ENCODE measurements around the gene PAM. TPM values are rescaled to one million over a fixed set of nuclear protein-coding genes. Genes with fewer than 3 reads are reported as not detected.
"Not testable (repeated sequence)": the region's sequence is repeated elsewhere in the genome, so short reads cannot be mapped to it uniquely, and the experiment has no call there.

PAM gene
- polyA plus RNA-seq, 4 donors, result 165 to 248 (median 215) TPM

- no peak for DNase-seq (ENCODE audit: low read depth in 4 of 4, low spot score in 2 of 4)
Measured at GRCh38 chr5:102888483-102888882, 133.4 kb downstream of the PAM start.

- no peak for DNase-seq (ENCODE audit: low read depth in 4 of 4, low spot score in 2 of 4)
Measured at GRCh38 chr5:102889033-102889432, 133.9 kb downstream of the PAM start.

- no peak for DNase-seq (ENCODE audit: low read depth in 4 of 4, low spot score in 2 of 4)
Measured at GRCh38 chr5:102890133-102890532, 135.0 kb downstream of the PAM start.

- DNase-seq (ENCODE audit: low read depth in 4 of 4, low spot score in 2 of 4), result no peak
Measured at GRCh38 chr5:102891175-102891574, 136.1 kb downstream of the PAM start.

GRCh38 chr5:102893942-102894341 lies 138.8 kb downstream of the PAM start:
- no peak for DNase-seq (ENCODE audit: low read depth in 4 of 4, low spot score in 2 of 4)

DNA sequence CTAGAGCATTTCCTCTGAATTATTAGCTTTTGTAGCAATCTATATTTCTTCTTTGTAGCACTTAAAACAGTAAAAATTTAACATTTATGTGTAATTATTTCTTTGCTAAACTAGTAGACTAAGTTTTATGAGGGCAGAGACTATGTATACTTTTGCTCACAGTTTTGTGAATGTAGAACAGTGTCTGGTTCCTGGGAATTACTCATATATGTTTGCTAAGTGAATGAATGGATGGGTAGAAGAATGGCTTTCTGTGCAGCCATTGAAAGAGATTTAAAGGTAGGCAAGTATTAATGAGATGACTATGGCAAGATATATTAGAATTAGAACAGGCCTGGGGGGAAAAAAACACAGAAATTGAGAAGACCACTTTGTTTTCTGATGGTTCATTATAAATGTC lies 140.1 kb downstream of the PAM start:
- no peak for DNase-seq (ENCODE audit: low read depth in 4 of 4, low spot score in 2 of 4)

GRCh38 chr5:102895976-102896375 lies 140.9 kb downstream of the PAM start:
- DNase-seq (ENCODE audit: low read depth in 4 of 4, low spot score in 2 of 4), result no peak

- DNase-seq (ENCODE audit: low read depth in 4 of 4, low spot score in 2 of 4), result no peak
Measured at GRCh38 chr5:102901424-102902134, 146.5 kb downstream of the PAM start.

DNA sequence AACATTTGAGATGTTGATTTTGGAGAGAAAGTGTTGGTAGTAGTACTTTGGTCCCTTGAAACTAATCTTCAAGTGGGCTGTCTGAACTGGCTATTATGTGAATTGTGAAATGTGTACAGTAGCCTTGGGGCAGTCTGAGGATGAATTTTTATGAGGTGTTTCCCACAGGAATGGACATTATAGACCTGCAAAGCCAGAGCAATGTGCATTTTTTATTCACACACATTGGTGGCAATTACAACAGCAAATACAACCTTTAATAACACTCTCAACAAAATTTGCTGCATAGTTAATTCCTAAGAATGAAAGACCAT lies 147.0 kb downstream of the PAM start:
- no peak for DNase-seq (ENCODE audit: low read depth in 4 of 4, low spot score in 2 of 4)

DNA sequence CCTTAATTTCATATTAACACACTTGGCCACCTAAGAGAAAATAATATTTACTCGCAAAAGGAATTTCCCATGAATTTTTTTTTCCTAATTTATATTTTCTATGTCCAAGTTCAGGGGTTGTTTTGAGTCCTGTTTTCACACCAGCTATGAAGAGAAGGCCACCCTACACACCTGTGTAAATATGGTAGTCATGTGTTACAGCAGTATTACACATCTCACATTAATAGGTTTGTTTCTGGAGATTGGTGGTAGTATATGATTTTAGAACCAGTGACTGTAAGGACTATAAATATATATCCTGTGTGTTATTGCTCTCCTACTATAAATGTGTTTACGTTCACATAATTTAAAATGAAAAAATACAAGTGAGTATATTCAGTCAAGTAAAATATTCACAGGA lies 147.5 kb downstream of the PAM start:
- DNase-seq (ENCODE audit: low read depth in 4 of 4, low spot score in 2 of 4), result no peak

DNA sequence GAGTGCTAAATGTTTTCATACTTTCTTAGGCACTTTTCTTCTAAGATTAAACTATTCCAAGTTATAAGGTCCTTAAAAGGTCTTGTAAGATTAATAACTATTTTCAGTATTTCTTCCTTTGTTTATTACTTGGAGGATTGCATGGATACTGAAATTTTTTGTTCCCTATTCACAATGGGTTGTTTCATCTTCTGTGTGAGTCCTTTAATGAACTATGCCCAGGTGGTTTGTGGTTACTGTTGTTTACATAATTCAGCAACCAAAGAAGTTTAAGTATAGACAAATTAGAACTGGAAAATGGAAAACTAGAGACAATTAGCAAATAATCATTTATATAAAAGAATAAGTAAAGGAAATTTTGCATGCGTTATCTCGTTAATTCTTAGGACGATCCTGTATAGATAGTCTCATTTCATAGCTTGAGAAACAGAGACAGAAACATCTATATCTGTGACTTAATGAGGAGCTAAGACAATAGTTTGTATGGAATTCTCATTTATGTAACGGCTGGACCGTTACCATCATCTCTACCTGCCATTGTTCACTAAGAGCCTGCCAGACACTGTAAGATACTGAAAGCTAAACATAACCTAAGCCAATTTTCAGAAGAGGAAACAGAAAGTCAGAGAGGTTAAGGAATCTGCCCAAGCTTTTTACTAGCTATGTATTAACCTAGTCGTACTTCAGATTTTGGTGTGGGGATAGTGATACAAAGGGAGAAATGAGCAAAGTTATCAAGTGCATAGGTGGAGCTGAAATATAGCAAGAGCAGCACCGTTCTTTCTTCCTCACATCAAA lies 148.2 kb downstream of the PAM start:
- no peak for DNase-seq (ENCODE audit: low read depth in 4 of 4, low spot score in 2 of 4)

GRCh38 chr5:102905056-102905455 lies 150.0 kb downstream of the PAM start:
- no peak for DNase-seq (ENCODE audit: low read depth in 4 of 4, low spot score in 2 of 4)

DNA sequence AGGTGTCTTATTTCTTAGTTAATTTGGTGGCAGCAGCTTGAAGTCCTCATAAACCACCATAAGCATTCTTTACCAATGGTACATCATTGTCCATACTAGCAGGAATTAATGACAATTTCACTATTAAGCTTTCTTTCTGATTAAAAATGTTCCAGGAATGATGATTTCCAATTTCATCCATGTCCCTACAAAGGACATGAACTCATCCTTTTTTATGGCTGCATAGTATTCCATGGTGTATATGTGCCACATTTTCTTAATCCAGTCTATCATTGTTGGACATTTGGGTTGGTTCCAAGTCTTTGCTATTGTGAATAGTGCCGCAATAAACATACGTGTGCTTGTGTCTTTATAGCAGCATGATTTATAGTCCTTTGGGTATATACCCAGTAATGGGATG lies 152.0 kb downstream of the PAM start:
- DNase-seq (ENCODE audit: low read depth in 4 of 4, low spot score in 2 of 4), result not testable (repeated sequence)

DNA sequence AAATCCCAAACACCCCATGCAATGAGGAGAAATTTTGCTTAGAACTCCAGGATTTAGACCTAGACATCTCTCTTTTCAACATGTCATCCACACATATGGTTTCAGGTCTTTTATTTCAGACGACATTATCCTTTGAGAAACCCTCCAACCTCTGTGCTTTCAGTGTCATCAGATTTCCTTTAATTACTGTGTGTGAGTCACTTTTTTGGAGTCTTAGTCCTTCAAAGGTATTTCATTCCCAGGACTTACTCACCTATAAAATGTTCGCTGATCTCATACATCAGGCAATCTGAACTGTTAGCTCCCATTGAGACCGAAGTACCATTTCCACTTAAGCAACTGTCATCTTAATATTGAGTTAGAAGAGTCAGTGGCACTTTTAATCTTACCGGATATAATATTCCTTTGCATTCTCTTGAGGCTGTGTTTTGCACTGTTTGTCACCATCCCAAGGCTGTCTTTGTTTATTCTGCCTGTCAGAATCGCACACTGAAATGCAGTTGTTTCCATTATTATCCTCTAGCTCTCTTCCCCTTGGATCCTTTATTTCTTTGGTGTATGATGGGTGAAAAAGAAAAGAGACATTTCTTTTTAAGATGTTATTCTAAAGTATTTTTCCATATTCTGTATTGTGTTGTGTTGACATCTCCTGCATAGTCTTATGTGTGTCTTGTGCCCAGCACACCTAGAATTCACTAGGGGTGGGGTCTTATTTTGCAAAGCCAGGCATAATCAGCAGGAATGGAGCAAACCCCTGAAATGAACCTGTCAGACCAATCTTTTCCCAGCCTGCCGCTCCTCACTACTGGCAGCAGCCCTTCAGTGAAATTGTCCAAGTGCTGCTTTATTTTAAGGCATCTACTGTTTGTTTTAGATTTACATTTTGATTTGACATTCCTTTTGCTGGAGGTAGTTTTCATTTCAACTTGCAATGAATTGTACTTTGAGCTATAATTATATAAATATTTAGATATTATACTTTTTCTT lies 155.4 kb downstream of the PAM start:
- DNase-seq (ENCODE audit: low read depth in 4 of 4, low spot score in 2 of 4), result no peak

DNA sequence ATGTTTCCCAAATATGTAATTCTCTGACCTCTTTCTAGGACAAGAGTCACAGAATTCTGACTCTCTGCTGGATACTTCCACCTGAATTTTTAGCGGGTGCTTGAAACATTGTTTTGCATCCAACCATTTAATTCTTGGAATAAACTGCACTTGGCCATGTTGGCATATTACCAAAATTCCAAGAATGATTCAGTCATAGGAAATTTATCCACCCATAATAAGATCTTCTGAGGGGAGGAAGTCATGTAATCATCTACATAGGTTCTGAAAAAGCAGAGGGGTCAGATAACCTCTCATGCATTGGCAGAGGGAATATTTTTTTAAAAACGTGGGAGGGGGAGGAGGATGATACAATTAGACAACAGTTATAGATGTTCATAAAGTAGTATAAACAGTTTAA lies 156.9 kb downstream of the PAM start:
- DNase-seq (ENCODE audit: low read depth in 4 of 4, low spot score in 2 of 4), result no peak

GRCh38 chr5:102916109-102916508 lies 161.0 kb downstream of the PAM start:
- no peak for DNase-seq (ENCODE audit: low read depth in 4 of 4, low spot score in 2 of 4)

DNA sequence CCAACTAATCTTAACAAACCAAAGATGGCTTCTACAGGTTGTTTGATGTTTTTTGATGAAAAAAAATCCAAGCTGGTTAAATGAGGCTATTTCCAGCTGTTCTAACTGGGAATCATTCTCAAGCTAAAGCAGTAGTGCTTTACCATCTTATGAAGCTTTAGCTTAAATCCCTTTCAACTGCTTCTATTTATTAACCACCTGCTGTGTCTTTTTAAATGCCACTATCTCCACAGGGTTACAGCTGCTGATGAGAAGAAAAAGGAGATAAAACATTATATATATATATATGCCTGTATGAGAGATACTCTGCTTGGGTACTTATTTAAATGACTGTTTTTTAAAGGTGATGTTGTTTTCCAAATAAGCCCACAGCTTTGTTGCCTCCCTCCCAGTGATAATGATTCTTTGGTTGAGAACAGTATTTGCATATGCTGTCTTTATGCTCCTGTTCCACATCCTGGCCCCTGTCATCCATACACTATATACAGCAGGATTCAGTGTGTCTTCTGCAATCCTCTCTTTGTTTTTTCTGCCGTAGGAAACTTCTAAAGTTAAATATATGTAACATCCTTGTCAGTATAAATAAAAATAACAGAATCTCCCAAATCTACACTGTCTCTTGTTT lies 164.0 kb downstream of the PAM start:
- no peak for DNase-seq (ENCODE audit: low read depth in 4 of 4, low spot score in 2 of 4)

DNA sequence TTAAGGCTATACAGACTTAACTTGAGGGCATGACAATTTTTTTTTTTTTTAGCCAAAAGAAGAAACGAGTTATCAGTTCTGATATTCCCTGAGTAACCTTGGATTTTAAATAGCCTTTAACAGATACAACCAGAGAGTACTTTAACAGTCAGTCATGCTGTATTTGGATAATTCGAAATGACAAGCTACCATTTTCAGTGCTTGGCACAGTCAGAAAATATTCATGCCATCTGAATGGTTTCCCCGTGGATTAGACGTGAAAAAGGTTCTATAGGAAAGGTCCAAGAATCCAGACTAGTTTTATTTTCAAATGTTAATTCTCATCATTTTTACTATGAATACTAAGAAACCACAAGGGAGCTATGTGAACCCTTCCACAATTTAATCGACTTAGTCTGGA lies 165.7 kb downstream of the PAM start:
- no peak for DNase-seq (ENCODE audit: low read depth in 4 of 4, low spot score in 2 of 4)

- DNase-seq (ENCODE audit: low read depth in 4 of 4, low spot score in 2 of 4), result no peak
Measured at GRCh38 chr5:102921341-102922044, 166.4 kb downstream of the PAM start.

DNA sequence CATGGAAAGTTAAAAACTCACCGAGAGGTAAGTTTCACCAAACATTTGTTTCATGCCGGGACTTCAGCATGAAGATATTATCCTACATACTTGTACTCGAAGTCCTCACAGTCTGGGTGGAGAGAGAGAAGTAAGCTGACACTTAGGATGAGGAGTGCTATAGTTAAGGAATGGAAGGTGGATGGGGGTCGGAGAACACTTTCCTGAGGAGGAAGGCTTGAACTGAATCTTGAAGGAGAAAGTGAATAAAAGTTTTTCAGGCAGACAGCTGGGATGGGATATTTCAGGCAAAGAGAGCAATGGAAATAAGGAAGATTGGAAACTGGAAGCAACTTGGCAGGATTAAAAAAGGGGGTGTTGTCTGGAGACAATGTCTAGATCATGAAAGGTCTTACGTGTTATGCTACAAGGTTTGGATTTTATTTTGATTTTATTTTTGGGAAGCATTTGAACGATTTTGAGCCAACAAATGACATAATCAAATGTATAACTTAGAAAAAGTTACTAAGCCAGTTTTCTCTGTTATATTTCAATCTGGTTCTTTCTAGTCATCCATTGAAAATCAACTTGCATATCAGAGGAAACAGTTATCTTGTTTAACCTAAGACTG lies 167.1 kb downstream of the PAM start:
- DNase-seq (ENCODE audit: low read depth in 4 of 4, low spot score in 2 of 4), result no peak

Data from left renal cortex interstitium (tissue), 4 donors.